Heart left ventricle (tissue), 16 donors: ENCODE data around the gene AGPAT3. TPM values are rescaled to one million over a fixed set of nuclear protein-coding genes. Genes with fewer than 3 reads are reported as not detected.

Source experiments
- ATAC-seq, 4 donors: fragments of 200-7000 bp; cut with Tn5 transposase; one replicate each; pipeline ENCODE4 v1.9.1; 2020 to 2022; ENCODE audit warnings: moderate library complexity in 4 of 4, mild to moderate bottlenecking in 3 of 4, moderate number of reproducible peaks in 1 of 4
- DNase-seq, 5 donors: peaks; one replicate each; pipeline ENCODE4 v3.0.0-alpha.2; 2020
- H3K27ac ChIP-seq, 12 donors: fragments of 200-600 bp; sonication (generic) in 4 of 12; one replicate each; pipeline versions ENCODE4 v1.5.0 to v1.8.0; 2016 to 2022; ENCODE audit warnings: mild to moderate bottlenecking in 2 of 12
- H3K27me3 ChIP-seq, 9 donors: fragments of 200-600 bp; sonication (generic) in 2 of 9; one replicate each; pipeline versions ENCODE4 v1.5.1 to v1.8.0; 2016 to 2022; ENCODE audit warnings: mild to moderate bottlenecking in 3 of 9
- H3K36me3 ChIP-seq, 9 donors: fragments of 200-600 bp; sonication (generic) in 2 of 9; one replicate each; pipeline versions ENCODE4 v1.5.0 to v1.8.0; 2018 to 2022; ENCODE audit warnings: mild to moderate bottlenecking in 2 of 9
- H3K4me1 ChIP-seq, 12 donors: fragments of 200-600 bp; sonication (generic) in 4 of 12; one replicate each; pipeline versions ENCODE4 v1.5.0 to v1.8.0; 2016 to 2022; ENCODE audit warnings: mild to moderate bottlenecking in 3 of 12
- H3K4me3 ChIP-seq, 12 donors: fragments of 200-600 bp; sonication (generic) in 4 of 12; one replicate each; pipeline versions ENCODE4 v1.5.0 to v1.8.0; 2017 to 2022; ENCODE audit warnings: mild to moderate bottlenecking in 9 of 12, moderate library complexity in 4 of 12
- H3K9me3 ChIP-seq, 12 donors: fragments of 200-600 bp; sonication (generic) in 4 of 12; one replicate each; pipeline versions ENCODE4 v1.5.0 to v1.8.0; 2016 to 2022; ENCODE audit warnings: mild to moderate bottlenecking in 1 of 12
- POLR2A ChIP-seq, 2 donors: fragments of 450-650 bp; IDR thresholded peaks; one replicate each; pipeline ENCODE4 v1.6.1; 2017; ENCODE audit warnings: antibody characterized with exemption in 2 of 2, mild to moderate bottlenecking in 2 of 2, moderate library complexity in 2 of 2
- WGBS, 4 donors: extraction: QIAGEN DNeasy Blood & Tissue Kit in 2 of 4; methylation state at CpG; one replicate each; pipeline versions ENCODE4 v1.1.5 to v1.1.7; 2013 to 2018; 5-methylcytosine and 5-hydroxymethylcytosine counted together
- intact Hi-C, 10 donors: fragments of 100-400 bp; cut with DNase I; formaldehyde crosslinking; loops; one replicate each; pipeline versions ENCODE4 v1.11.1 to v1.14.2; 2022
- polyA plus RNA-seq, 2 donors: library from polyadenylated mRNA; stranded (reverse); fragments of 200-250 nt; gene quantifications; one replicate each; pipeline ENCODE4 v1.2.3, GENCODE V29; 2013
- total RNA-seq, 9 donors: library from RNA; depleted of rRNA in 2 of 9; stranded (reverse); fragments of >200 nt in 2 of 9; fragmentation: NEBNext Ultra II Directional in 3 of 9; extraction: Animal tissue kit (Norgen Biotek cat#: 25700) in 3 of 9; gene quantifications; one replicate each; pipeline versions ENCODE4 v1.1.0 to v1.2.4, GENCODE V29; 2016 to 2023
- TF ChIP-seq, protein P1 (sequence below), 12 donors: fragments of 200-600 bp; sonication (generic) in 4 of 12; IDR thresholded peaks; one replicate each; pipeline versions ENCODE4 v1.5.0 to v1.8.0; 2018 to 2022; ENCODE audit warnings: antibody characterized with exemption in 12 of 12, mild to moderate bottlenecking in 5 of 12
- donor health status: ischemic (EF 13 %, LVEDD 7.1; RV severe dilation, severe dysfunction).
- donor health status: healthy with polysubstance abuse.
- donor health status: DM: no; HTN: yes; CAD: no.
- donor health status: DM: no; HTN: no; CAD: no.
- donor health status: ischemic (EF 25% LVEDD 6.9; RV normal size, moderate dysfunction).
- donor health status: ischemic (EF 25% LVEDD 5.7; RV mildly dilated, moderate dysfunction).
- donor health status: healthy.
- donor health status: DM: yes; HTN: yes; CAD: no.
- donor health status: ischemic (EF 35%, LVEDD 5.7; RV mildly dilated, moderate dysfunction).
- donor health status: nonischemic (EF 11% LVEDD 7.7; RV severe dilation, severe dysfunction).
- donor health status: DM: yes; HTN: yes; CAD: no.
- donor health status: PGD.
- donor health status: ischemic (EF 29% LVEDD 5.4; RV normal size, mild dysfunction).
- donor health status: nonischemic (EF 23%, LVEDD 6.1; RV moderate dilation, normal function).

Gene AGPAT3
- total and polyA plus RNA-seq, 11 donors: 26.6 to 86.0 (median 64.5) TPM

DNA sequence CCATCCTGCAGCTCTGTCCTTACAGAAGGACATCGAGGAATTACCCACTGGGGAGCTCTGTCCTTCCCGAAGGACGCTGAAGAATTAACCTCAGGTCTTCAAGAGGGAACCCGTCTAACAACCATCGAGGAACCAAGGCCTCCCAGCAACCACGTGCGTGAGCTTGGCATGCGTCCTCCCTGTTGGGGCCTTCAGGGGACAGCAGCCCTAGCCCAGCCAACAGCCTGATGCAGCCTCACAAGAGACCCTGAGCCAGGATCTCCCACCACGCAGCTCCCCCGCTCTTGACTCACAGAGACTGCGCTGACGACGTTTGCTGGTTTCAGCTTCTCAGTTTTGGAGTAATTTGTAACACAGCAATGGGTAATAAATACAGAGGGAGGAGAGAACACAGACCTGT lies 19.6 kb upstream of the AGPAT3 start:
- no peaks in the 10 kb centered on the region for H3K36me3 ChIP-seq
- TF ChIP-seq POLR2A (IDR thresholded peaks at IDR 0.05): no peak
- TF ChIP-seq, protein P1, sequence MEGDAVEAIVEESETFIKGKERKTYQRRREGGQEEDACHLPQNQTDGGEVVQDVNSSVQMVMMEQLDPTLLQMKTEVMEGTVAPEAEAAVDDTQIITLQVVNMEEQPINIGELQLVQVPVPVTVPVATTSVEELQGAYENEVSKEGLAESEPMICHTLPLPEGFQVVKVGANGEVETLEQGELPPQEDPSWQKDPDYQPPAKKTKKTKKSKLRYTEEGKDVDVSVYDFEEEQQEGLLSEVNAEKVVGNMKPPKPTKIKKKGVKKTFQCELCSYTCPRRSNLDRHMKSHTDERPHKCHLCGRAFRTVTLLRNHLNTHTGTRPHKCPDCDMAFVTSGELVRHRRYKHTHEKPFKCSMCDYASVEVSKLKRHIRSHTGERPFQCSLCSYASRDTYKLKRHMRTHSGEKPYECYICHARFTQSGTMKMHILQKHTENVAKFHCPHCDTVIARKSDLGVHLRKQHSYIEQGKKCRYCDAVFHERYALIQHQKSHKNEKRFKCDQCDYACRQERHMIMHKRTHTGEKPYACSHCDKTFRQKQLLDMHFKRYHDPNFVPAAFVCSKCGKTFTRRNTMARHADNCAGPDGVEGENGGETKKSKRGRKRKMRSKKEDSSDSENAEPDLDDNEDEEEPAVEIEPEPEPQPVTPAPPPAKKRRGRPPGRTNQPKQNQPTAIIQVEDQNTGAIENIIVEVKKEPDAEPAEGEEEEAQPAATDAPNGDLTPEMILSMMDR (IDR thresholded peaks at IDR 0.05): no peak
- H3K27ac ChIP-seq: no peak overlapping the region
- intact Hi-C loops: no loop called here
- DNase-seq: peak in 1 of 5 donors; percentile 12
- no peaks in the 10 kb centered on the region for H3K9me3 ChIP-seq
- no peaks in the 10 kb centered on the region for H3K27me3 ChIP-seq
- no peak overlapping the region for H3K4me3 ChIP-seq
- no peak for ATAC-seq
- peaks cover 0 to 18% (median 0%) of the 10 kb centered on the region in 12 donors for H3K4me1 ChIP-seq
- WGBS, 4 donors: 87 to 92% (median 89%) methylated on average over 13 of the region's 13 CpGs

GRCh38 chr21:43846430-43846829 lies 18.6 kb upstream of the AGPAT3 start:
- WGBS, 4 donors: 90 to 97% (median 93%) methylated on average over 6 of the region's 6 CpGs
- DNase-seq (no peak), ATAC-seq (no peak)
- Histone ChIP-seq H3K27me3 (no peaks in the 10 kb centered on the region), H3K36me3 (no peaks in the 10 kb centered on the region), H3K9me3 (no peaks in the 10 kb centered on the region), H3K4me1 (peaks cover 0 to 18% (median 0%) of the 10 kb centered on the region in 12 donors), H3K27ac (no peak overlapping the region), H3K4me3 (no peak overlapping the region)
- TF ChIP-seq, protein P1 (IDR thresholded peaks at IDR 0.05): no peak
- intact Hi-C loops: no loop called here

DNA sequence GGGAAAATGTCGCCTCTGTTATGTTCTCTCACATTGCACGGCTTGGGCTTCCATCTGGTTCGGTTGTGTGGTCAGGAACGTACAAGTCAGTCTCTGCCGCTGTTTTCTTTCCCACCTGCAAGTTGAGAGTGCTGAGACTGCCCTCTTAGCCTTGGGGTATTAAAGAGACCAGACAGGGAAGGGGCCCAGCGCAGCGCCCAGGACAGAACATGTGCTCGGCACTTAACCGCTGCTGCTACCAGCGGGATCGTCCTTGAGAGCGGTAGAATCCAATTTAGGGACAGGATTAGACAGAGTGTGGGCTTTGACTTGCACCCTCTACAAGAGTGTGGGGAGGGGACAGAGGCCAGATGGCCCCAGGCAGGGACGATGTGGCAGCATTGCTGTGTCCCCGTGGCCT lies 17.7 kb upstream of the AGPAT3 start:
- H3K4me1 ChIP-seq: peaks cover 0 to 15% (median 0%) of the 10 kb centered on the region in 12 donors
- no peak for TF ChIP-seq POLR2A (IDR thresholded peaks at IDR 0.05)
- TF ChIP-seq, protein P1 (IDR thresholded peaks at IDR 0.05): no peak
- no peak overlapping the region for H3K27ac ChIP-seq
- DNase-seq: no peak
- ATAC-seq: peak in 1 of 4 donors; percentile 24
- no peak overlapping the region for H3K4me3 ChIP-seq
- no peaks in the 10 kb centered on the region for H3K36me3 ChIP-seq
- H3K9me3 ChIP-seq: no peaks in the 10 kb centered on the region
- 86 to 96% (median 92%) methylated on average over 13 to 14 of the region's 14 CpGs for WGBS, 4 donors
- H3K27me3 ChIP-seq: no peaks in the 10 kb centered on the region
- intact Hi-C loops: no loop called here

DNA sequence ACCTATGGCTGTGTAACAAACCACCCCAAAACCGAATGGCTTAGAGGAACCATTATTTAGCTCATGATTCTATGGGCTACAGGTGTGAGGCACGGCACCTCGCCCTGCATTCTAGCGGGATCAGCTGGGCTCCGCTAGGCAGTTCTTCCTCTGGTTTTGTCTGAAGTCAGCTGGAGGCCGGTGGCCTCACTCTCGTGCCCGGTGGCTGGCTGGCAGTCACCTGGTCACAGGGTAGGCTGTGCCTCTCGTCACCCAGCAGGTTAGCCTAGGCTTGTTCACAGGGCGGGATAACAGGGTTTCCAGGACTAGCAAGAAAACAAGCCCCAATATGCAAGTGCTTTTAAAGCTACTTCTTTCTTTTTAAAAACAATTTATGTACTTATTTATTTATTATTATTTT lies 16.3 kb upstream of the AGPAT3 start:
- Histone ChIP-seq H3K9me3 (no peaks in the 10 kb centered on the region), H3K4me1 (peaks cover 0 to 5% (median 0%) of the 10 kb centered on the region in 12 donors), H3K27ac (no peak overlapping the region), H3K4me3 (no peak overlapping the region), H3K36me3 (no peaks in the 10 kb centered on the region), H3K27me3 (no peaks in the 10 kb centered on the region)
- 93 to 97% (median 95%) methylated on average over 10 of the region's 10 CpGs for WGBS, 4 donors
- intact Hi-C loops: no loop called here
- ATAC-seq (no peak), DNase-seq (no peak)
- TF ChIP-seq, protein P1 (IDR thresholded peaks at IDR 0.05): no peak
- no peak for TF ChIP-seq POLR2A (IDR thresholded peaks at IDR 0.05)
